OCI-LY3 (cell line): ENCODE results near the gene CLEC16A.

Experiments used
- CTCF ChIP-seq: fragments of 200-600, 300-600 bp; sonication (generic); IDR thresholded peaks from 2 replicates; pipeline ENCODE4 v1.5.1; 2014; ENCODE audit warnings: antibody characterized with exemption, low read length, low read depth
- EZH2phosphoT487 ChIP-seq: fragments of 200-600 bp; shearing (Covaris generic); IDR thresholded peaks from 2 replicates; pipeline ENCODE4 v1.6.1; 2018; ENCODE audit warnings: antibody characterized with exemption, mixed run types, low read depth

- TF ChIP-seq CTCF (no peak), EZH2phosphoT487 (no peak)
Observed at GRCh38 chr16:11066261-11066870, 122.0 kb downstream of the CLEC16A start.
